Stimulated activated CD4-positive, alpha-beta T cell treated with anti-CD3 and anti-CD28 coated beads, Interleukin-1b, Interleukin-23, amount 100 ng/mL, for 4 hours (primary cell): Measurements from ENCODE around the gene DYSF.

ENCODE experiments used
- DNase-seq, 2 donors: peaks; one replicate each; pipeline ENCODE4 v3.0.0-alpha.2; 2020; ENCODE audit warnings: low read depth in 2 of 2

Gene DYSF

GRCh38 chr2:71552861-71553301 lies 99.5 kb downstream of the DYSF start:
- no peak for DNase-seq

GRCh38 chr2:71554028-71554705 lies 100.8 kb downstream of the DYSF start:
- no peak for DNase-seq

- no peak for DNase-seq
Observed at GRCh38 chr2:71554706-71555056, 101.3 kb downstream of the DYSF start.

- no peak for DNase-seq
Observed at GRCh38 chr2:71555798-71556454, 102.6 kb downstream of the DYSF start.

DNA sequence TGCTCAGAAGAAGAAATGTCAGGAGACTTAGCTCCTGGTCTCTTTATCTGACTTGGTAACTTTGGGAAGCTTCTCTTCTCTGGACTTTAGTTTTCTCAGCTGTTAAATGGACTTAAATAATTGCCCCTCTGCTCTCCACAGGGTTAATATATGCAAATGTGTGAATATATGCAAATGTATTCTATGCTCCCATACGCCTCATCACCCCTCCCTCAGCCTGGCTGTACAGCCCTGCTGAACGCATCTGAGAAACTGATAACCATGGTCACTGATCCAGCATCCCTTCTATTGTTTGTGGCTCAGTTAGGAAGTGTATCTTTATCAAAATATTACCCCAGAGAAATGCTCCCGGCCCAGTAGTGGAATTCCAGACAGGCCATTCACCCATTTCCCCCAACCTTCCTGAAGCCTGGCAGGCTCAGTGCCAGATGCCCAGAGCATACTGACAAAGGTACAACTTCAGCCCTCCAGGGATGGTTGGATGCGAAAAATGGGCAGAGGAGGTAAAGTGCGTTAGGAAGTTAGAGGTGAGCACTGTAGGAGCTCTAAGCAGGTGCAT lies 103.4 kb downstream of the DYSF start:
- no peak for DNase-seq

DNA sequence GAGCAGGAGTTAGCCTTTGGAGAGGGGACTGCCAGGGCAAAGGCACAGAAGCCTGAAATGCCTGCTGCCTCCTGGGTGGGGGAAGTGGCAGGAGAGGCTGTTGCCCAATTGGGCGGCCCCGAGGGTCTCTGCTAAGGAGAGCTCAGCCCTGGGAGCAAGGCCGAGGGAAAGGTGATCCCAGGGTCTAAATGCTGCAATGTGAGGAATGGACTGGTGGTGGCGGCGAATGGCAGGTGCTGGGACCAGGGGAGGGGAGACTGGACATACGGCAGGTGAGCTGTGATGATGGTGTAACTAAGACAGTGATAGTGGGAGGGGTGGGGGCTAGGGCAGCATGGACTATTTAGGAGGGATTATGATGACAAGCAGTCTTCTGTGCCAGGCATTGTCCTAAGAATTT lies 104.0 kb downstream of the DYSF start:
- DNase-seq, result no peak

DNA sequence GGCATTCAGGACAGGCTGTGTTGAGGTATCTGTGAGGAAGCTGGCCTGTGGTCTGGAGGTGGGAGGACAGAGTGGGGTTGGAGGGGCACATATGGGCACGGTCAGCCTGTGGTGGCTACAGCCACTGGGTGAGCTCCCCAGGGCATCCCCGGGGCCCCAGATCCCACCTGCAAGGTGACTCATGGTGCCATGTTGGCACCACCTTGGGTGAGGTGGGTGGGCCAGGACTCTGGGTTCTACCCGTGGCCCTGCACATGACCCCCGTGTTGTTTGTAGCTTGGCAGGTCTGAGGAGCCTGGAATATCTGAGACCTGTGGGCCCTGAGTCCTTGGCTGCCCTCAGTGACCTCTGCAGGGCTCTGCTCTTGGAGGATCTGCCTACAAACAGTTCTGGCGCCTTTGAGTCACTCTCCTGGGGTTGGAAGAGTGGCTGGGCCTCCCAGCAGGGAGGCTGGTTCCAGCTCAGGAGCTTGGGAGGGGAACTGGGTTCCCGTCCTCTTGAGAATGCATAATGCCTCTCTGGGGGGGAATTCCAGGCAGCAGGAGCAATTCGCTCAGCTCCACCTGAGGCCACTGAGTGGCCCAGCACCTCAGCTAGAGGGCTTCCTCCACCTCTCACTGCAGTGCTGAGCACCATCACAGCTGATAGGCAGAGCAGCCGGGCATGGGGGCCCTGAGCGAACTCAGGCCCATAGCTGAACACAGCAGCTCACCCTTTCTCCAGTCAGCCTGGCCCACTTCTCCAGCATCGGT lies 105.1 kb downstream of the DYSF start:
- no peak for DNase-seq

DNA sequence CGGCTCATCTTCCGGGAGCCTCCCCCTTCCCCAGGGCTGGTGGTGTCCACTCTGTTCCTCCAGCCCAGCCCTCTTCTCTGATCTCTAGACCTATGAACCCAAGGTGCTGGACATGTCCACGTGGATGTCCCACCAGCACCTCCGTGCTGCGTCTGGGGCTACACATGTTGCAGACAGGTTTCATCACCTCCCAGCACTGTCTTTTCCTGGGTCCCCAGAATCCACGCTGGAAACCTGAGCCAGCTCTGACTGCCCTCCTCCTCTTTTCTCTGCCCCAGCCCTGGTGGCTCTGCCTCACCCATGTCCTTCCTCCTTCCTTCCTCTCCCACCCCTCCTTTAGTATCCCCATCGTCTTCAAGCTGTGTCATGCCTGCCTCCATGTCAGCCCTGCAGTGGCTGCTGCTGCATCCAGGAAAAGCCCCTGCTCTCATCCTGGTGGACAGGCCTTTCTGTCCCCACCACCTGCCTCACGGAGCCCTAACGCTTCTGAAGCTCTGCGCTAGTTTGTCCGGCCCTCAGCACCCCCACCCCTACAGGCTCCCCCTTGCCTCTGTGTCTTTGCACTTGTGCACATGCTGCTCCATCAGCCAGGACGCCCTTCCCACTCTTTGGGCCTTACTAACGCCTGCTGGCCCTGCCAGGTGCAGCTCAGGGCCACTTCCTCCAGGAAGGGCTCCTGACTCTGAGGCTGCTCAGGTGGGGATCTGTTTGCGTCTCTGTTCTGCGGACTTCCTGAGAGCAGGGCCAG lies 105.9 kb downstream of the DYSF start:
- no peak for DNase-seq

DNA sequence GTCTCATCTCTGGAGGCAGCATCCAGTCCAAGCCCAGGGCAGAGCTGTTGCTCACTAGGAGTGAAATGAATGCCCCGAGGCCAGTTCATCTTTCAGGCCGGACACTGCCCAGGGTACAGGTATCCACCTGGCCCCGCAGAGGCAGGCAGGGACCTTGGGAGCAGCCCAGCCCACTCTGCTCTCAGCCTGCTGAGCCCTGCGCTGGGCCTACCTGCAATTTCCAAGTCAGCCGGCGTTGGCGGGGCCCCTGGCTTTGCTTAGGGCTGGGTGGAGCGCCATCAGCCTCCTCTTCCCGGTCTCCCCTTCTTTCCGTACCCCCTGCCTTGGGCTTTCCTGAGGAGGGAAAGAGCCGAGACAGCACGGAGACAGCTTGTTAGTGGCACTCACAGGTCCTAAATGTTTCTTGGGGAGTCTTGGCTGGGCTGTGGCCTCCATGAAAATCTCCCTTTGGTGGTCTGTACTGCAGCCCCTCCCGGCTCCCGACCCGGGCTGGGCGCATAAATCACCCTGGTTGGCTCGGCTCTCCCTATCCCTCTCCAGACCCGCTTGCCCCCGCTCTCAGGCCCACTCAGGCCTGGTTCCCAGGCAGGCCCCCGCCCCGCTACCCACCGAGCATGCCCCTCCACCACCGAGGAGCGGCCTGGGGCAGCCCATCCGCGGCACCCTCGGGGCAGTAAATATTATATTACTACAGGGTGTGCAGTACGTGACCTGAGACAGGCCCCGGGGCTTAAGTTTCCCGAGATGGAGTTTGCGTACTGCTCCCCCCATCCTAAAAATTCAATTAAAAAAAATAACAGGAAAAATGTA lies 106.7 kb downstream of the DYSF start:
- DNase-seq, result no peak

DNA sequence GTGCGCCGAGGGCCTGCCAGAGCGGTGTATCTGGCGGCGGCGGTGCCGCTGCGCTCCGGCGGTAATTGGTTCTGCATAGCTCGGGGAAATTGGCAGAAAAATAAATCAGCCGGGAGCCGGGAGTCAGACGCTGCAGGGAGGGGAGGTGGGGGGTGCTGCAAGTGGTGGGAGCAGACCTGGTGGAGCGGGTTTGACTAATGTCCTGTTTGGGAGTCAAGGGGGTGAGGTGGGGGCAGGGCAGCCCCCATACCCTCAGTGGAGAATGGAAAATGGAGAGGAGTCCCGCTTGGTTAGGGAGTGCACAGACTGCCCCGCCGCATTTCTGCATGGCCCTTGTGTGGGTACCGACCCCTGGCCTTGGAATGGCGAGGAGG lies 107.3 kb downstream of the DYSF start:
- no peak for DNase-seq

- no peak for DNase-seq
Observed at GRCh38 chr2:71561441-71562267, 108.3 kb downstream of the DYSF start.

DNA sequence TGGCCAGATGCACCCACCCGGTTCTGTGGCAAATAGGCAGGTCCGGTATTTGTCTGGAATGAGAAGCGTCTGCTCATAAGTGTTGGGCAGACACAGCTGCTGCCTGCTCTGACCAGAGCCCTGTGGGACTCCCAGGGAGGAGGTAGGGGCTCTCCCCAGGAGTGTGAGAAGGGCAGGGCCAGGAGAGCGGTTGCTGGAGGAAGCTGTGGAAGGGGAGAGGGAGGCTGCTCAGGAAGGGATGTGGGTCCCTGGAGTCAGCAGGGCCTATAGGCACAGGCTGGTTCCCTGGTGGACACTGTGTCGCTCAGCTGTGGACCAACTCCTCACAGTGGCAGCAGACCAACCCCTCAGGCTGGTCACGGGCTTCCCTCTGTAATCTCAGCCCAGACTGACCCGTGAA lies 109.2 kb downstream of the DYSF start:
- DNase-seq, result no peak

DNA sequence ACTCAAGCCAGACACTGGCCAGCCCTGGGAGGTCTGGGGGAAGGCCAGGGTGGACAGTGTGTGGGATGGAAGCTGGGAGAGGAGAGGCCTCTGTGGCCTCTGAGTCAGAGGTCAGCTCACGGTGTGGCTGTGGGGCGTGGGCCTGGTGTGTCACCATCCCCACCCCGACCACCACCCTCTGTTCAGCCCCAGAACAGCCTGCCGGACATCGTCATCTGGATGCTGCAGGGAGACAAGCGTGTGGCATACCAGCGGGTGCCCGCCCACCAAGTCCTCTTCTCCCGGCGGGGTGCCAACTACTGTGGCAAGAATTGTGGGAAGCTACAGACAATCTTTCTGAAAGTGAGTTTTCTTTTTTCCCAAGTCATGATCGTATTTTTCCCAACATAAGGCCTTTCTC lies 110.5 kb downstream of the DYSF start:
- no peak for DNase-seq

DNA sequence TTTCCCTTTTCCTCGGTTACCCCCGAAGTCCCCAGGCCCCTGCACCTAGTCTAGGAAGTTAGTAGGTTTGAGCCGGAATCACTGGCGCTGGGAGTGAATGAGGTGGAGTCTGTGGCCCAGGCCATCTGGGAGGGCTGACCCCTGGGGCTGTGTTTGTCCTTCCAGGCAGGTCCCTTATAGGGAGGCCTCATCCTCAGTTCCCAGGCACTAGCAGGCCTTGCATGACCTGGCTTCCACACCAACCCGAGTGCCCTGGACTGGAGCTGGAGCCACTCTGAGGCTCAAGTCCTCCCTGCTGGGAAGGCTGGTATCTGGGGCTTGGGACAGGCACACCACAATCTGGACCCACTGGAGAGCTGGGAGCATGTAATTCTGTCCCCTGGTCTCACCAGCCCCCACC lies 111.0 kb downstream of the DYSF start:
- DNase-seq, result no peak

DNA sequence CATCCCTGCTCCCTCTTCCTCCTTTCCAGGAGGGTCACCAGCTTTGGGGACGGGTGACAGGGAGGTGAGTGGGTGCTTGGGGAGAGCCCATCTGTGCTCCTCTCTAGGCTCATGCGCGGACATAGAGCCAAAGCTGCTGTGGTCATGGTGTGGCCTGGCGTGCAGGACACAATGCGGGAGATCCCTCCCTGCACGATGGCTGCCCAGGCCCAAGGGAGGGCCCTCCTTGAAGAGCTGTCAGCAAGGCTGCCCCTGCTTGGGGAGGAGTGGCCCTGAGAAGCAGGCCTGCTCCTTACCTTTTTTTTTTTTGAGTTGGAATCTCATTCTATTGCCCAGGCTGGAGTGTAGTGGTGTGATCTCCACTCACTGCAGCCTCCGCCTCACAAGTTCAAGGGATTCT lies 111.4 kb downstream of the DYSF start:
- no peak for DNase-seq

- no peak for DNase-seq
Observed at GRCh38 chr2:71566372-71566771, 113.0 kb downstream of the DYSF start.

DNA sequence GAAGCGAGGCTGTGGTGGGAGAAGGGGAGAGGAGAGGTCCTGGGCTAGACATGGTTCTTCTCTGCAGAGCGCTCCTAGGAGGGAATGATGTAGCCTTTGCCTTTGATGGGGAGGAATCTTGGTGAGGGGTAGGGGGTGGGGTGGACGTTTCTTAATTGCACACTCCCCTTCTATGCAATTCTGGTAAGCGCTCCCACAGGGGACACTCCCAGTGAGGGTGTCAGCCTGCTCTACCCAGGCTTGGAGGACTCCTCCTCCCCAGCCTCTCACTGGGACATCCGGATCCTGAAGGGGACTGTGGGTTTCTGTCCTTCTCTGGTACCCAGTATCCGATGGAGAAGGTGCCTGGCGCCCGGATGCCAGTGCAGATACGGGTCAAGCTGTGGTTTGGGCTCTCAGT lies 114.3 kb downstream of the DYSF start:
- DNase-seq, result no peak

DNA sequence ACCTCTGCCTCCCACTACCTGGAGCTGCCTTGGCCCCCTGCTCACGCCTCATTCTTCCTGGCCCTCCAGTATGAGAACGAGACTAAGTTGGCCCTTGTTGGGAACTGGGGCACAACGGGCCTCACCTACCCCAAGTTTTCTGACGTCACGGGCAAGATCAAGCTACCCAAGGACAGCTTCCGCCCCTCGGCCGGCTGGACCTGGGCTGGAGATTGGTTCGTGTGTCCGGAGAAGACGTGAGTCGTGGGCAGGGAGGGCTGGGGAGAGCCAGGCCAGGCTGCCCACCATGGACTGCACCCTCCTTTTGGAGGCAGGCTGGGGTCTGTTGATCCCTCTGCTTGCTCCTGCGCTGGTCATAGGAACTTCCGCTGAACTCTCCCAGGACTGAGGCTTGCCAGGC lies 114.7 kb downstream of the DYSF start:
- DNase-seq, result no peak

GRCh38 chr2:71570511-71570910 lies 117.2 kb downstream of the DYSF start:
- DNase-seq, result no peak

- no peak for DNase-seq
Observed at GRCh38 chr2:71570951-71571460, 117.6 kb downstream of the DYSF start.
